Glutamatergic neuron (in vitro differentiated cells): ENCODE measurements around the gene MTG1. TPM values are rescaled to one million over a fixed set of nuclear protein-coding genes. Genes with fewer than 3 reads are reported as not detected.

Experiments used
- DNase-seq: peaks from one replicate; pipeline ENCODE4 v3.0.0; 2022
- H3K27ac Mint-ChIP-seq: one replicate; pipeline ENCODE4 v1.8.0; 2020; ENCODE audit warnings: mild to moderate bottlenecking, mixed read lengths, inconsistent platforms; ENCODE audit not compliant: unreplicated experiment
- H3K27me3 Mint-ChIP-seq: one replicate; pipeline ENCODE4 v1.8.0; 2020; ENCODE audit warnings: mild to moderate bottlenecking, moderate library complexity, mixed read lengths, inconsistent platforms; ENCODE audit not compliant: unreplicated experiment
- H3K36me3 Mint-ChIP-seq: one replicate; pipeline ENCODE4 v1.8.0; 2020; ENCODE audit warnings: mild to moderate bottlenecking, mixed read lengths, inconsistent platforms; ENCODE audit not compliant: unreplicated experiment
- H3K4me1 Mint-ChIP-seq: one replicate; pipeline ENCODE4 v1.8.0; 2020; ENCODE audit warnings: mild to moderate bottlenecking, low read depth, mixed read lengths, inconsistent platforms; ENCODE audit not compliant: unreplicated experiment
- H3K4me3 Mint-ChIP-seq: one replicate; pipeline ENCODE4 v1.8.0; 2020; ENCODE audit warnings: mild to moderate bottlenecking, mixed read lengths, inconsistent platforms; ENCODE audit not compliant: unreplicated experiment
- H3K9me3 Mint-ChIP-seq: one replicate; pipeline ENCODE4 v1.8.0; 2020; ENCODE audit warnings: mild to moderate bottlenecking, moderate library complexity, mixed read lengths, inconsistent platforms; ENCODE audit not compliant: unreplicated experiment
- CTCF ChIP-seq: fragments of 200-600 bp; sonication (generic); IDR thresholded peaks from one replicate; pipeline ENCODE4 v1.5.0; 2021; ENCODE audit not compliant: partially characterized antibody, unreplicated experiment
- total RNA-seq: library from RNA; stranded (reverse); fragmentation: NEBNext Ultra II Directional; extraction: Animal tissue kit (Norgen Biotek cat#: 25700); gene quantifications from one replicate; pipeline ENCODE4 v1.2.1, GENCODE V29; 2021; ENCODE audit not compliant: unreplicated experiment

The MTG1 gene
- total RNA-seq, 1 donor from 2014 or later = 76.4 TPM

- Mint-ChIP-seq H3K4me1 (no peaks in the 10 kb centered on the region), H3K36me3 (peaks cover 9% of the 10 kb centered on the region), H3K9me3 (peaks cover 19% of the 10 kb centered on the region), H3K4me3 (no peak overlapping the region), H3K27me3 (peaks cover 8% of the 10 kb centered on the region), H3K27ac (no peak overlapping the region)
- no peak for TF ChIP-seq CTCF
- no peak for DNase-seq
Measured at GRCh38 chr10:133442191-133442966, 48.4 kb downstream of the MTG1 start.

- no peak for TF ChIP-seq CTCF
- H3K9me3 Mint-ChIP-seq = peaks cover 24% of the 10 kb centered on the region
- no peaks in the 10 kb centered on the region for H3K4me1 Mint-ChIP-seq
- H3K4me3 Mint-ChIP-seq = no peak overlapping the region
- H3K27ac Mint-ChIP-seq = no peak overlapping the region
- peak; percentile 13 for DNase-seq
- H3K36me3 Mint-ChIP-seq = peaks cover 17% of the 10 kb centered on the region
- peaks cover 8% of the 10 kb centered on the region for H3K27me3 Mint-ChIP-seq
Measured at GRCh38 chr10:133442967-133443924, 49.3 kb downstream of the MTG1 start.

- Mint-ChIP-seq H3K4me3 (no peak overlapping the region), H3K27ac (no peak overlapping the region), H3K4me1 (no peaks in the 10 kb centered on the region), H3K27me3 (peaks cover 11% of the 10 kb centered on the region), H3K36me3 (peaks cover 17% of the 10 kb centered on the region), H3K9me3 (peaks cover 23% of the 10 kb centered on the region)
- TF ChIP-seq CTCF = no peak
- DNase-seq = no peak
Measured at GRCh38 chr10:133444342-133445267, 50.6 kb downstream of the MTG1 start.

GRCh38 chr10:133445268-133445732, 51.3 kb downstream of the MTG1 start:
- H3K27me3 Mint-ChIP-seq = peaks cover 11% of the 10 kb centered on the region
- H3K36me3 Mint-ChIP-seq = peaks cover 17% of the 10 kb centered on the region
- no peak overlapping the region for H3K4me3 Mint-ChIP-seq
- no peak for DNase-seq
- no peak for TF ChIP-seq CTCF
- no peaks in the 10 kb centered on the region for H3K4me1 Mint-ChIP-seq
- H3K9me3 Mint-ChIP-seq = peaks cover 23% of the 10 kb centered on the region
- H3K27ac Mint-ChIP-seq = no peak overlapping the region
